Measurements from ENCODE around the gene ARHGAP6. TPM values are rescaled to one million over a fixed set of nuclear protein-coding genes. Genes with fewer than 3 reads are reported as not detected.

Gene ARHGAP6
- total and polyA plus RNA-seq, 2 of the 4 experiments (the other 2 are of a cell fraction), result 1.4 to 1.8 TPM

- no peak for TF ChIP-seq RCOR1 (IDR thresholded peaks at IDR 0.05; ENCODE audit: insufficient replicate concordance, low read length)
These were observed 521.6 kb downstream of the ARHGAP6 start (continued) for GRCh38 chrX:11143931-11144678.

- DNase-seq (no peak), ATAC-seq (ENCODE audit: low read depth) (no peak)
- Histone ChIP-seq H3K23ac (ENCODE audit: low read depth, low read length) (no peak overlapping the region), H2BK20ac (ENCODE audit: low read depth, low read length) (no peak overlapping the region), H3K9me1 (ENCODE audit: insufficient read depth, low read length) (no peaks in the 10 kb centered on the region), H2BK5ac (ENCODE audit: low read depth, low read length, poor library complexity, severe bottlenecking) (no peak overlapping the region), H3K9me3 (ENCODE audit: control insufficient read depth, insufficient read depth, low read length) (no peaks in the 10 kb centered on the region), H3K27me3 (ENCODE audit: control insufficient read depth, insufficient read depth, low read length) (no peaks in the 10 kb centered on the region), H3K27ac (ENCODE audit: insufficient read depth, low read length) (no peak overlapping the region), H4K5ac (ENCODE audit: low read depth, low read length) (no peak overlapping the region), H4K20me1 (ENCODE audit: insufficient read depth, low read length) (no peaks in the 10 kb centered on the region), H3K9ac (ENCODE audit: low read depth, low read length) (no peak overlapping the region), H3K36me3 (ENCODE audit: control insufficient read depth, insufficient read depth, low read length) (no peaks in the 10 kb centered on the region), H2AK9ac (replicated peaks; ENCODE audit: low read depth, low read length, poor library complexity) (no peak overlapping the region), H4K91ac (ENCODE audit: insufficient read depth, low read depth, low read length) (no peak overlapping the region), H2BK120ac (ENCODE audit: low read depth, low read length) (no peak overlapping the region), H4K8ac (ENCODE audit: low read depth in 2 of 2, low read length in 2 of 2) (no peak overlapping the region), H3K4me2 (ENCODE audit: low read depth, low read length) (no peak overlapping the region), H3K4ac (ENCODE audit: low read depth, low read length) (no peak overlapping the region), H2AFZ (replicated peaks; ENCODE audit: low read length, poor library complexity) (no peak overlapping the region), H3K18ac (ENCODE audit: low read depth, low read length) (no peak overlapping the region), H3K56ac (ENCODE audit: extremely low read depth, insufficient read depth, low read length) (no peak overlapping the region), H2BK15ac (ENCODE audit: low read depth, low read length) (no peak overlapping the region), H3K14ac (replicated peaks; ENCODE audit: low read depth, low read length) (no peak overlapping the region), H2AK5ac (ENCODE audit: low read depth, low read length) (no peak overlapping the region), H3K79me1 (ENCODE audit: low read depth in 1 of 2, low read length in 2 of 2) (no peaks in the 10 kb centered on the region), H3K4me1 (ENCODE audit: control insufficient read depth, insufficient read depth, low read length) (no peaks in the 10 kb centered on the region), H3K4me3 (ENCODE audit: insufficient read depth, low read depth, low read length) (no peak overlapping the region)
- TF ChIP-seq SMC3 (IDR thresholded peaks at IDR 0.05; ENCODE audit: low read depth, low read length), result no peak
- no peak for TF ChIP-seq POLR2A (IDR thresholded peaks at IDR 0.05; ENCODE audit: low read depth, low read length)
- TF ChIP-seq RFX5 (IDR thresholded peaks at IDR 0.05; ENCODE audit: low read depth, low read length), result no peak
- no peak for TF ChIP-seq CEBPB (IDR thresholded peaks at IDR 0.05; ENCODE audit: low read depth, low read length)
- no peak for TF ChIP-seq CTCF (conservative IDR thresholded peaks at IDR 0.05; ENCODE audit: low read depth, low read length)
- no peak for TF ChIP-seq MAZ (IDR thresholded peaks at IDR 0.05; ENCODE audit: borderline replicate concordance, low read depth, low read length)
- TF ChIP-seq RCOR1 (IDR thresholded peaks at IDR 0.05; ENCODE audit: insufficient replicate concordance, low read length), result no peak
- TF ChIP-seq MXI1 (IDR thresholded peaks at IDR 0.05; ENCODE audit: borderline replicate concordance, low read depth, low read length), result no peak
- TF ChIP-seq ELK1 (IDR thresholded peaks at IDR 0.05; ENCODE audit: borderline replicate concordance, low read depth, low read length), result no peak
- no peak for TF ChIP-seq CHD1 (IDR thresholded peaks at IDR 0.05; ENCODE audit: low read depth, low read length)
- no peak for TF ChIP-seq BHLHE40 (IDR thresholded peaks at IDR 0.05; ENCODE audit: low read depth, low read length)
- TF ChIP-seq MAFK (IDR thresholded peaks at IDR 0.05; ENCODE audit: low read depth, low read length), result no peak
- ChIA-PET POLR2A (ENCODE audit: unreplicated experiment) (no interaction called here), CTCF (interaction anchor here (0.7 kb wide), 1 partner anchor 242 kb away, joined by 6 read pairs; no protein-coding TSS in a partner anchor)
- 84% methylated on average over 26 of the region's 56 CpGs; no CpG with 5 or more reads in 1 of the 2 experiments for WGBS, 2 experiments (ENCODE audit: extremely low coverage in 2 of 2, insufficient read length in 1 of 2)
- dilution Hi-C loops (cut with HindIII; ENCODE audit: low sequenced_read_pairs, unreplicated experiment), result loop anchor here (25.0 kb wide), 1 partner anchor 951 kb away; no protein-coding TSS in a partner anchor
- no TSS peak for BruUV-seq (replicated peaks)
- intact Hi-C loops (cut with micrococcal nuclease), result no loop called here
- in situ Hi-C loops (cut with MboI; ENCODE audit: low sequenced_read_pairs), result no loop called here
These were observed 527.0 kb downstream of the ARHGAP6 start for GRCh38 chrX:11138498-11139390.
